B cell (primary cell): ENCODE data around the gene TTLL11. TPM values are rescaled to one million over a fixed set of nuclear protein-coding genes. Genes with fewer than 3 reads are reported as not detected.

ENCODE experiments used
- ATAC-seq: fragments of 200-7000 bp; cut with Tn5 transposase; one replicate; pipeline ENCODE4 v1.10.0; 2021; ENCODE audit warnings: low read depth, mild to moderate bottlenecking, moderate number of reproducible peaks, moderate library complexity
- CTCF ChIA-PET: fragments of 350-600 bp; sonication (Branson Sonifier 250); formaldehyde crosslinking; loops from one replicate; lab custom pipeline; 2021; ENCODE audit warnings: antibody characterized with exemption, inconsistent platforms; lab: Charles Lee
- POLR2A ChIA-PET: fragments of 350-600 bp; sonication (Branson Sonifier 250); formaldehyde crosslinking; loops from one replicate; lab custom pipeline; 2021; ENCODE audit warnings: antibody characterized with exemption; lab: Charles Lee
- DNase-seq: peaks from one replicate; pipeline ENCODE4 v3.0.0; 2013
- H2AFZ ChIP-seq: 2 replicates; pipeline ENCODE4 v1.6.1; 2012; ENCODE audit warnings: mild to moderate bottlenecking, low read depth, low read length; ENCODE audit not compliant: insufficient read depth, poor library complexity, severe bottlenecking
- H3K27ac ChIP-seq, 2 donors: 1 replicate in 1 of 2; 2 replicates in 1 of 2; pipeline ENCODE4 v1.5.1; 2012 to 2013; ENCODE audit warnings: low read length in 2 of 2, mild to moderate bottlenecking in 2 of 2, moderate library complexity in 1 of 2
- H3K27me3 ChIP-seq, 4 experiments: fragments of 200-600 bp in 1 of 4; sonication (generic) in 1 of 4; replicated peaks in 1 of 4; 1 replicate in 2 of 4; 2 replicates in 2 of 4; pipeline versions ENCODE4 v1.6.1 to v1.7.0; 2013 to 2016; ENCODE audit warnings: low read length in 3 of 4, mild to moderate bottlenecking in 2 of 4, mixed read lengths in 1 of 4, moderate library complexity in 1 of 4; ENCODE audit not compliant: insufficient read depth in 4 of 4, control insufficient read depth in 3 of 4; ENCODE audit errors: control extremely low read depth in 1 of 4
- H3K36me3 ChIP-seq, 2 experiments: replicated peaks in 1 of 2; 1 replicate in 1 of 2; 2 replicates in 1 of 2; pipeline versions ENCODE4 v1.6.1 to v1.7.1; 2013; ENCODE audit warnings: low read length in 1 of 2; ENCODE audit not compliant: insufficient read depth in 2 of 2, control insufficient read depth in 1 of 2; ENCODE audit errors: control extremely low read depth in 1 of 2, extremely low read depth in 1 of 2
- H3K4me1 ChIP-seq, 2 donors: fragments of 200-600 bp in 1 of 2; sonication (generic) in 1 of 2; 1 replicate in 1 of 2; 2 replicates in 1 of 2; pipeline versions ENCODE4 v1.5.1 to v1.6.1; 2013 to 2017; ENCODE audit warnings: low read length in 2 of 2; ENCODE audit not compliant: control insufficient read depth in 2 of 2, insufficient read depth in 2 of 2
- H3K4me2 ChIP-seq: replicated peaks from 2 replicates; pipeline ENCODE3; 2012; ENCODE audit warnings: mild to moderate bottlenecking, low read depth, low read length; ENCODE audit not compliant: poor library complexity, severe bottlenecking
- H3K4me3 ChIP-seq, 5 experiments: fragments of 200-600 bp in 1 of 5; sonication (generic) in 1 of 5; 1 replicate in 3 of 5; 2 replicates in 2 of 5; pipeline versions ENCODE4 v1.5.1 to v1.7.0; 2011 to 2016; ENCODE audit warnings: low read length in 4 of 5, mild to moderate bottlenecking in 4 of 5, low read depth in 2 of 5, control low read depth in 1 of 5, moderate library complexity in 1 of 5; ENCODE audit not compliant: insufficient read depth in 1 of 5; ENCODE audit errors: control extremely low read depth in 1 of 5, extremely low read depth in 1 of 5
- H3K79me2 ChIP-seq: fragments of 200-600 bp; sonication (generic); one replicate; pipeline ENCODE4 v1.6.0; 2016; ENCODE audit warnings: low read length; ENCODE audit not compliant: control insufficient read depth, insufficient read depth
- H3K9ac ChIP-seq: fragments of 200-600 bp; sonication (generic); 2 replicates; pipeline ENCODE4 v1.6.1; 2017; ENCODE audit warnings: mild to moderate bottlenecking, low read length, moderate library complexity
- H3K9me3 ChIP-seq, 3 donors: one replicate each; pipeline versions ENCODE4 v1.6.1 to v1.7.1; 2013; ENCODE audit warnings: low read length in 2 of 3; ENCODE audit not compliant: control insufficient read depth in 2 of 3, insufficient read depth in 1 of 3; ENCODE audit errors: control extremely low read depth in 1 of 3
- H4K20me1 ChIP-seq: 2 replicates; pipeline ENCODE4 v1.6.0; 2012; ENCODE audit warnings: mild to moderate bottlenecking, low read length; ENCODE audit not compliant: insufficient read depth, control insufficient read depth, poor library complexity, severe bottlenecking
- H3K27ac Mint-ChIP-seq: one replicate; pipeline ENCODE4 v1.8.0; 2021; ENCODE audit warnings: mixed read lengths
- H3K27me3 Mint-ChIP-seq: one replicate; pipeline ENCODE4 v1.8.0; 2021; ENCODE audit warnings: mixed read lengths
- H3K4me1 Mint-ChIP-seq: one replicate; pipeline ENCODE4 v1.8.0; 2021; ENCODE audit warnings: mixed read lengths
- H3K4me3 Mint-ChIP-seq: one replicate; pipeline ENCODE4 v1.8.0; 2021; ENCODE audit warnings: mixed read lengths
- H3K9me3 Mint-ChIP-seq: one replicate; pipeline ENCODE4 v1.8.0; 2022; ENCODE audit warnings: mixed read lengths; ENCODE audit not compliant: insufficient read depth
- CTCF ChIP-seq: fragments of 200-600 bp; IDR thresholded peaks from one replicate; pipeline ENCODE4 v1.8.0; 2022; ENCODE audit warnings: antibody characterized with exemption, mild to moderate bottlenecking
- EZH2 ChIP-seq: IDR thresholded peaks from 2 replicates; pipeline ENCODE4 v1.6.1; 2012; ENCODE audit warnings: borderline replicate concordance, low read depth, mild to moderate bottlenecking, moderate library complexity, low read length; ENCODE audit not compliant: insufficient read depth, poor library complexity, severe bottlenecking
- WGBS: methylation state at CpG from one replicate; pipeline ENCODE4 v1.1.5; 2013; ENCODE audit warnings: missing lambda C conversion rate; ENCODE audit not compliant: insufficient coverage; 5-methylcytosine and 5-hydroxymethylcytosine counted together
- intact Hi-C: fragments of 100-400 bp; cut with micrococcal nuclease; formaldehyde crosslinking; loops from one replicate; pipeline ENCODE4 v1.10.0; 2022
- polyA plus RNA-seq: library from polyadenylated mRNA; depleted of rRNA; stranded (reverse); fragments of >200 nt; gene quantifications from 2 replicates; pipeline ENCODE4 v1.2.3, GENCODE V29; 2012
- total RNA-seq, 2 donors: library from RNA; stranded (reverse); fragments of 120-200 nt in 1 of 2; gene quantifications; 1 replicate in 1 of 2; 2 replicates in 1 of 2; pipeline versions ENCODE4 v1.2.3 to v1.2.4, GENCODE V29; 2013 to 2022

TTLL11 gene
- total and polyA plus RNA-seq, 2 donors (not counting 1 experiment from before 2014, with no cell fraction given), result 3.6 to 3.8 TPM

- Histone ChIP-seq H3K4me3 (no peak overlapping the region), H4K20me1 (no peaks in the 10 kb centered on the region), H3K79me2 (no peaks in the 10 kb centered on the region), H3K9me3 (peaks cover 0 to 2% (median 0%) of the 10 kb centered on the region in 3 donors), H3K9ac (no peak overlapping the region), H3K27ac (no peak overlapping the region), H3K4me1 (no peaks in the 10 kb centered on the region), H2AFZ (no peak overlapping the region), H3K27me3 (peaks cover 0 to 2% (median 0%) of the 10 kb centered on the region in 4 experiments), H3K36me3 (no peaks in the 10 kb centered on the region), H3K4me2 (no peak overlapping the region)
- Mint-ChIP-seq H3K27me3 (peaks cover 19% of the 10 kb centered on the region), H3K4me1 (no peaks in the 10 kb centered on the region), H3K4me3 (no peak overlapping the region), H3K27ac (no peak overlapping the region), H3K9me3 (no peaks in the 10 kb centered on the region)
- DNase-seq (no peak), ATAC-seq (no peak)
- WGBS, result 91% methylated on average over 6 of the region's 9 CpGs
- intact Hi-C loops, result no loop called here
- TF ChIP-seq EZH2, result no peak
- TF ChIP-seq CTCF, result no peak
- POLR2A ChIA-PET, result no interaction called here
- CTCF ChIA-PET, result interaction anchor here (5.5 kb wide), 1 partner anchor 13 kb away, joined by 29 read pairs; no protein-coding TSS in a partner anchor
Observed at GRCh38 chr9:122111413-122112085, 18.4 kb upstream of the TTLL11 start.

- H3K4me1 ChIP-seq, result no peaks in the 10 kb centered on the region
- H4K20me1 ChIP-seq, result no peaks in the 10 kb centered on the region
- Mint-ChIP-seq H3K27me3 (peaks cover 15% of the 10 kb centered on the region), H3K4me3 (no peak overlapping the region), H3K27ac (no peak overlapping the region), H3K4me1 (no peaks in the 10 kb centered on the region), H3K9me3 (no peaks in the 10 kb centered on the region)
- no peaks in the 10 kb centered on the region for H3K36me3 ChIP-seq
- H2AFZ ChIP-seq, result no peak overlapping the region
- TF ChIP-seq CTCF (no peak), EZH2 (no peak)
- ChIA-PET POLR2A (no interaction called here), CTCF (interaction anchor here (1.4 to 5.5 kb wide), 2 partner anchors 12 to 240 kb away, joined by 3 to 29 read pairs; no protein-coding TSS in a partner anchor)
- intact Hi-C loops, result no loop called here
- no peaks in the 10 kb centered on the region for H3K79me2 ChIP-seq
- no peak overlapping the region for H3K27ac ChIP-seq
- no peaks in the 10 kb centered on the region for H3K9me3 ChIP-seq
- ATAC-seq, result no peak
- peaks cover 0 to 2% (median 0%) of the 10 kb centered on the region in 4 experiments for H3K27me3 ChIP-seq
- no peak overlapping the region for H3K4me2 ChIP-seq
- H3K4me3 ChIP-seq, result no peak overlapping the region
- no peak for DNase-seq
- WGBS, result 92% methylated on average over 7 of the region's 7 CpGs
- no peak overlapping the region for H3K9ac ChIP-seq
Observed at GRCh38 chr9:122110100-122110833, 17.2 kb upstream of the TTLL11 start.
